Embryonic facial prominence (tissue), 1 donor: ENCODE measurements around the gene SPTBN1.

Source experiments
- DNase-seq: peaks from one replicate; pipeline ENCODE4 v3.0.0-alpha.2; 2016; ENCODE audit errors: extremely low spot score

The SPTBN1 gene

GRCh38 chr2:54434229-54434628 lies 21.9 kb upstream of the SPTBN1 start:
- no peak for DNase-seq

DNA sequence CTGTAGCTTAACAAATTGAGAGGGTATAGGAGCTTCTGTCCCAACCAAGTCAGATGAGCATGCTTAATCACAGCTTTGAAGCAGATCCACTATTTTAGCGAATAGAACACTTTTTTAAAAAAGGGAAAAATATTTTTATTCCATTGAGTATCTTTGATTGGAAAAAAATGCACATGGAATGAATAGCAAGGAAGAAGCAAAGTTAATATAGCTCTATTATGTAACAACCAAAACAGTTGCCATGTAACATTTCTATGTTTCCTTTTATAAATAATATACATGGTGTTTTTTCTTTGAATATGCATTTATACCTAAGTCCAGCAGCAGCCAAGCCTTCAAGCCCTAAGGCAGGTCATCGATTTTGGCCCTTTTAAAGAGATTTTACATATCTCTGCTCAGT lies 21.4 kb upstream of the SPTBN1 start:
- no peak for DNase-seq

GRCh38 chr2:54435325-54436226 lies 20.6 kb upstream of the SPTBN1 start:
- no peak for DNase-seq

- DNase-seq = no peak
These were observed 18.5 kb upstream of the SPTBN1 start for GRCh38 chr2:54437588-54437987.

GRCh38 chr2:54438271-54438670 lies 17.9 kb upstream of the SPTBN1 start:
- DNase-seq = no peak

DNA sequence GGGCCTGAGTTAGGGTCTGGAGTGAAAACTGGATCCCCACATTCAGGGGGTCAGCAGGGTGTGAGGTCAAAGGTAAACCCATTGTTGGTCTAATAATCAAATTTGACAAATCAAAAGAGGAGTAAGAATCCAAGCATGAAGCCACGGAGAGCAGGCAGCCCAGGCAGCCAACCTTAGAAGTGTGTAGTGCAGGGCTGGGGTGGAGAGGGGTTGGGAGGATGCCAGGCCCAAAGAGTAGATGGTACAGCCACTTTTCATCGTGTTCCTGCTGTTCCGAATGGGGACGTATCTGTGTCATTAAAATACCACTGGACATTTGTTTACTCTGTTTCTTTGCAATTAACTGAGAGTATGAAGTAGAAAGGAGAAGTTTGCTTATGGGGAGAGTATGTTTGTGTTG lies 16.5 kb upstream of the SPTBN1 start:
- DNase-seq = no peak

DNA sequence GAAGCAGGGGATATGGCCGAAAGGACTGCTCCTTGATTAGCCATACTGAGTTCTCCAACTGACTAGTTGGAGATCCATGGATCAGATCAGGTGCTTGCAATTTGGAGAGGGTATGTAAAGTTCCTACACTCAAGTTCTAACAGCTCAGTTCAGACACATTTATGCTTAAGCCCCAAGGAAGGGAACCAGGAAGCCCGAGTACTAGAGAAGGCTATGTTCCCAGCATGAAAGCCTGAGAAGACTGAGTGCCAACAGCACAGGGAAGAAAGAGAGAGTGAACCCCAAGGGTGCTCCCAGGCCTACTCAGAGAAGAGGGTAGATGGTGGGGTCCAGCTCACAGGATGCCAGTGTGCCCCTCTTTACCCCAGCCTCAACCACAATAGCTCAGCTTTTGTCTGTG lies 16.1 kb upstream of the SPTBN1 start:
- no peak for DNase-seq

DNA sequence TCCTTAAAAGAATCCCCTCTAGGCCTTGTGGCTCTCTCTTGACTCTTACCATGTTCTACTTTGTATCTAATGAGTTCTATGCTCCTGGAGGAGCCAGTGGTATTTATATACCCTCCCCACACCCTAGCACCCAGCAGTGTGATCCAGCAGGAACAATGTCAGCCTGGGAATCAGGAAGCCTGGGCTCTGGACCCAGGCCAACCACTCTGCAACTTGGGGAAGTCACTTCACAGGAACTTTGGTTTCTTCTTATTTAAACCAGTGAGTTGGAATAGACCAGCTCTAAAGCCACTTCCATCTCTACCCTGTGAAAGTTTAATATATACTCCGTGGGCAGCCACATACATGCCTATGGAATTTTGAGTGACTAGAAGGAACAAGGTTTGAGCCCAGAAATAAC lies 11.6 kb upstream of the SPTBN1 start:
- no peak for DNase-seq

- DNase-seq = no peak
These were observed 10.0 kb upstream of the SPTBN1 start for GRCh38 chr2:54446122-54446521.

DNA sequence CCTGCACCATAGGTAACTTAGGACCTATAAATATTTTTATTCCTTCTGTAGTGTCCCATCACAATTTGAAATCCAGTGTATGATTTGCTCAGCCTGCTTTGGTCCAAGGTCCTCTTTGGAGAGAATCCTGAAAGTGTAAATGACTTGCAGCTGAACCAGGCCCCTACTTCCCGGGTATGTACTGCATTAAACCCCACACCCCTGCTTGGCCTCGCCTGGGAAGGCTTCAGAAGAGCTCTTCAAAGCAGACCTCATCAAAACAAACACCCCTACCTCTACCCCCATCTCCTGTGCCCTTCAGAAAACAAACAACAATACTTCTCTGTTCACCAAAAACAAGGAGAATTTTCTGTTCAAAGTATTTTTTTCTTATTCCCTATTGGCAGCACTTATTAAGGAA lies 9.5 kb upstream of the SPTBN1 start:
- no peak for DNase-seq

DNA sequence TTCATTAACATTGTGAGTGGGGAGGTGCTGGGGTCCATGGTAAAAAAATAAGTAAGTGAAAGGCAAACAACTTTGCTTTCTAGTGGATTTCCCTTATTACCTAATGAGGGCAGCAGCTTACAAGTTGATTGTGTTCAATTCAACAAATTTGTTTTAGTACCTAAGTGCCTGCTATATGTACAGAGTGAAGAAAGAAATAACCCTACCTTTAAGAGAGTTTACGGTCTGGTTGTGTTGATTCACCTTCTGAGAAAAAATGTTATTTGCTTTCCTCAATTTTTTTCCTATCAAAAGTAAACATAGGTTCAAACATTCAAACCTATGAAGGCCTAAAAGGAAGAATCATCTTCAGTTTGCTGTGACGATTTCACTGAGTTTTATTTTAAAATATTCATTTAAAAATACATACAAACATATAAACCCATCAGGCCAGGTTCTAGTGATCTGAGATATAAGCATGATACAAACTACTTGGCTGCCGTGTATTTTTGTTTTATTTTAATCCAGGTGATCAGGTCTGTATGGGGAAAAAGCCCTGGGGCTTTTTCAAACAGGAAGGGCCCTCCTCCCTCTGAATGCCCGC lies 1.5 kb upstream of the SPTBN1 start:
- DNase-seq = no peak

- DNase-seq = no peak
These were observed 980 bp upstream of the SPTBN1 start for GRCh38 chr2:54455131-54455562.

GRCh38 chr2:54456362-54456611 lies 160 bp downstream of the SPTBN1 start:
- no peak for DNase-seq

GRCh38 chr2:54456612-54457322 lies 640 bp downstream of the SPTBN1 start:
- no peak for DNase-seq

GRCh38 chr2:54457323-54458023 lies 1.3 kb downstream of the SPTBN1 start:
- no peak for DNase-seq

DNA sequence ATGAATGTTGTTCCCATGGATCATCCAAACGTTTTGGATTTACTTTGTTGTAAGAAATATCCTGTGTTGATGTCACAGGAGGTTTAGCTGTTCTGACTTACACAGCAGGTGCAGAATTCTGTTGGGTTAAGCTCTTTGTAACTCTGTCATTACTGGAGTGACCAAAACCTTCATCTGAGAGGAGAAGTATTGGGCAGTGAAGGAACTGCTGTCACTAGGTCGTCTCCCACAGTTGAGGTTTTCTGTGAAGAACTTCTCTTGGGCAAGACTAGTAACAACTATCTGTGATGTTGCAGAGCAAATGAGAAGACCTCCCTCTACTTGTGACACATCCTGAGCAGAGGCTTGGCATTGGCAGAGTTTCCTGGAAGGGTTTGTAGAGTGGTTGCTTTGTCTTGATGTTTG lies 2.9 kb downstream of the SPTBN1 start:
- no peak for DNase-seq

- no peak for DNase-seq
These were observed 5.1 kb downstream of the SPTBN1 start for GRCh38 chr2:54461261-54461660.

- no peak for DNase-seq
These were observed 8.2 kb downstream of the SPTBN1 start for GRCh38 chr2:54464341-54464740.

- DNase-seq = no peak
These were observed 9.0 kb downstream of the SPTBN1 start for GRCh38 chr2:54465143-54465542.

DNA sequence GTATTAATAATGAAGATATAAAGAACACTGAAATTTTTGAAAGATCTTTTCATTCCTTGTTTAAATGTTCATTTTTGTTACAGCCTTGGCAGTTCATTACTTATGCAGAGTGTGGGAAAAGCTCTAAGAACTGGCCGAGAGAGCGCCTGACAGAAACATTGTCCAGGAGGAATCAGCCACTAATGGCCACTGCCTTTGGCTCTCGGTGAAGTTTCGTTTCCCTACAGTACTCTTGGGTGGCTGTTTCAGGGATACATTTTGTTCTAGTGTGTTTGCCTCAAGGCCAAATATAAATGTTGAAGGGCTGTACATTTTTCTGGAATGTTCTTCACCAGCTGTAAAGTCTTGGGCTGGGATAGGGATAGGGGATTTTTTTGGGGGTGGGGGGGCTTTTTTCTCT lies 10.7 kb downstream of the SPTBN1 start:
- DNase-seq = no peak

GRCh38 chr2:54468673-54469072 lies 12.5 kb downstream of the SPTBN1 start:
- no peak for DNase-seq

DNA sequence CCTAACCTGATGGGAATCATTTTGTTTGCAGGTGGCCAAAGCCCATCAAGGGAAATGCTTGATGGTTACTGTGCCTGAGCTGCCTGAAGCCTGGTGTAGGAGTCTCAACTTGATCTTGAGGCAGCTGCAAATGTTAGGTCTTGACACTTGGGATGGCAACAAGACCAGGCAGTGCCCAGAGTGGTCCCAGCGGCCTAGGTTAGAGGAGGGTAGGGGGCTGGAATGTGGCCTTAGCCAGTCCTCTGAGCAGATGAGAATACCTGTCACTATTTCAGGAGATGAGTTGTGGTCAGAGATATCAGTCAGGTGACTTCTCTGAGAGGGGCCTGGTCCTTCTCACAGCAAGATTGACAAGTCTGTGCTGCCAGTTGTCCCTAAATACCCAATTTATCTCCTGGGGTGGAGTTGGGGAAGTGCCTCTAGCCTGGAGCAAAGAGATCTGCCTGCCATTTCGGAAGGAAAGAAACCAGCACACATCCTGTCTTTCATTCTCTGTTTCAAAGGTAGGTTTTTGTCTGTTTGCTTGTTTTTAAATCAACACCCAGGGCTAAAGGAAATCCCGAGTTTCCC lies 13.4 kb downstream of the SPTBN1 start:
- no peak for DNase-seq
